OCI-LY1 (cell line): ENCODE results near the gene ADGRG2.

ENCODE experiments used
- EZH2 ChIP-seq: fragments of 200-600 bp; sonication (generic), shearing (Covaris generic); IDR thresholded peaks from 2 replicates; pipeline ENCODE4 v1.8.0; 2017; ENCODE audit warnings: borderline replicate concordance, mixed run types, mild to moderate bottlenecking, antibody characterized with exemption, low read length, moderate library complexity, mixed read lengths
- TF ChIP-seq, protein P1 (sequence below): fragments of 200-600 bp; sonication (generic), shearing (Covaris generic); IDR thresholded peaks from 2 replicates; pipeline ENCODE4 v1.5.1; 2017; ENCODE audit warnings: mild to moderate bottlenecking, antibody characterized with exemption, low read length, moderate library complexity, mixed read lengths

GRCh38 chrX:19091596-19091995, 30.7 kb downstream of the ADGRG2 start:
- TF ChIP-seq EZH2, result no peak
- TF ChIP-seq, protein P1, sequence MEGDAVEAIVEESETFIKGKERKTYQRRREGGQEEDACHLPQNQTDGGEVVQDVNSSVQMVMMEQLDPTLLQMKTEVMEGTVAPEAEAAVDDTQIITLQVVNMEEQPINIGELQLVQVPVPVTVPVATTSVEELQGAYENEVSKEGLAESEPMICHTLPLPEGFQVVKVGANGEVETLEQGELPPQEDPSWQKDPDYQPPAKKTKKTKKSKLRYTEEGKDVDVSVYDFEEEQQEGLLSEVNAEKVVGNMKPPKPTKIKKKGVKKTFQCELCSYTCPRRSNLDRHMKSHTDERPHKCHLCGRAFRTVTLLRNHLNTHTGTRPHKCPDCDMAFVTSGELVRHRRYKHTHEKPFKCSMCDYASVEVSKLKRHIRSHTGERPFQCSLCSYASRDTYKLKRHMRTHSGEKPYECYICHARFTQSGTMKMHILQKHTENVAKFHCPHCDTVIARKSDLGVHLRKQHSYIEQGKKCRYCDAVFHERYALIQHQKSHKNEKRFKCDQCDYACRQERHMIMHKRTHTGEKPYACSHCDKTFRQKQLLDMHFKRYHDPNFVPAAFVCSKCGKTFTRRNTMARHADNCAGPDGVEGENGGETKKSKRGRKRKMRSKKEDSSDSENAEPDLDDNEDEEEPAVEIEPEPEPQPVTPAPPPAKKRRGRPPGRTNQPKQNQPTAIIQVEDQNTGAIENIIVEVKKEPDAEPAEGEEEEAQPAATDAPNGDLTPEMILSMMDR, result no peak
